HUES6 (cell line): ENCODE measurements around the gene HSPG2.

ENCODE experiments used
- H3K27ac ChIP-seq: 2 replicates; pipeline ENCODE4 v1.7.0; 2013; ENCODE audit warnings: low read depth, mild to moderate bottlenecking, low read length, inconsistent platforms
- H3K27me3 ChIP-seq: 2 replicates; pipeline ENCODE4 v1.6.1; 2013; ENCODE audit warnings: low read length; ENCODE audit not compliant: control insufficient read depth, insufficient read depth
- H3K36me3 ChIP-seq: 2 replicates; pipeline ENCODE4 v1.6.1; 2013; ENCODE audit warnings: low read length; ENCODE audit not compliant: control insufficient read depth, insufficient read depth
- H3K4me1 ChIP-seq: 2 replicates; pipeline ENCODE4 v1.6.1; 2013; ENCODE audit warnings: low read length; ENCODE audit not compliant: control insufficient read depth, insufficient read depth
- H3K4me3 ChIP-seq: 2 replicates; pipeline ENCODE4 v1.5.1; 2013; ENCODE audit warnings: low read depth, low read length
- H3K9ac ChIP-seq: one replicate; pipeline ENCODE4 v1.6.1; 2013; ENCODE audit warnings: mild to moderate bottlenecking, low read length
- H3K9me3 ChIP-seq: 2 replicates; pipeline ENCODE4 v1.6.1; 2013; ENCODE audit warnings: low read depth, low read length; ENCODE audit not compliant: control insufficient read depth, insufficient read depth

HSPG2 gene

DNA sequence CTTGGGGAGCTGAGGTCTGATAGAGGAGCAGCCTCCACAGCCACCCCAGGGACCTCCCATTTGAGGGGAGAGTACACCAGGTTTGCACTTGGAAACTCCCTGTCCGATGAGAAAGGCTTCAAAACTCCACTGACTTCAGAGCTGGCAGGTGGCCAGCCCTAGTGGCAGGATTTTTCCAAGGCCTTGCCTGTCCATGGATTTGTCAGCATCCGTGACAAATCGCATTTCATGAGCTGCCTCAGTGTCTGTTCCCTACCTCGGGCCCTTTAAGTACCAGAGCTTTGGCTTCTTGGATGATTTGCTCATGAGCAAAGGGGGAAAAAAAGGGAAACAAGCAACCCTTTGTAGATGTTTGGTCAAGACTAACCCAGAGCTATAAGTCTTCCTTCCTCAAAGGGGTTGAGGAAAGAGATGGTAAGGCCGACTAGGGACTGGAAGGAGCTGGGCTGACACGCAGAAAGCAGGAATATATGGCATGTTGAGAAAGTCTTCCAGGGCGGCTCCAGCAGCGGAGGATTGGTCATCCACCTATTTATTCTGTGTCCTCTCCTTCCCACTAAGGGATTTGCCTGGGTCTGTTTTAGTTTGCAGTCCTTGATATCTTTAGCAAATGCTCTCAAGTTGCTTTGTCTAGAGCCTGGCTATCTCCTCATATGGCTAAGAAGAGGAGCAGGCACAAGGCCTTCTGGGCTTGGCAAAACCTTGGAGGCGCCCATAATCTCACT lies 2.7 kb upstream of the HSPG2 start:
- H3K9ac ChIP-seq: no peak overlapping the region
- H3K27ac ChIP-seq: no peak overlapping the region
- no peaks in the 10 kb centered on the region for H3K36me3 ChIP-seq
- peaks cover 35% of the 10 kb centered on the region for H3K4me1 ChIP-seq
- H3K4me3 ChIP-seq: no peak overlapping the region
- H3K9me3 ChIP-seq: no peaks in the 10 kb centered on the region
- no peaks in the 10 kb centered on the region for H3K27me3 ChIP-seq

DNA sequence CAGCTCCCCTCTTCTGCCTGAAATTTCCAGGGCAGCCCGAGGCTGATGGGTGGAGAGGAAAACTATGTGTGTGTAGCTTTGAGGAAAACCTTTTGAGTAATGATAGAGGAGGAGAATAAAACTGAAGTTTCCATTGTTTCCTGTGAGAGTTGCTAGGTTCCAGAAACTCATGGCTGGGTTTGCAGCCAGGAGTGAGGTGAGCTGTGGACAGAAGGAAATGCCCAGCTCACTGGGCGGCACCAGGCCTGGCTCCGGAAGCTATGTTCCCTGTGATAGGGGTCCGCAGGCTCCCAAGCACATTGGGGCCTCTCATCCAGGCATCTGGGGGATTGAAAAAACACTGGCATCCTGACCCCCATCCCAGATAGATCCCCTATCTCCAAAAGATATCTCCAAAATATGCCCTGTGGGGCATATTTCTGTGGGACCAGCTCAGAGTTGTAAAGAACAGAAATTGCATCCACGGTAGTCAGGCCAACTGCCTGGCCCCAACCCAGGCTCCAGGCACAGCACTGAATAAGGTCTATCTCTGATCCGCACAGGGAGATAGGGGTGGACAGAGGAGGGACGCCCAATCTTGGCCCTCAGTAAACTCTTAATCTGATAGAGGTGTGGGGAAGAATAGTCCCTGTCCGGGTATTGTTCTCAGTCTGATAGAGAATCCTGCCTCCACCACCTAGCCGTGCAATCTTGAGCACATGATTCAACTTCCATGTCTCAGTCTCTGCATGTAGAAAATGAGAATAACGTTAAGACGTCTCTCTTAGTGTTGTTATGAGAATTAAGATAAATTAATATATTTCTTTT lies 1.8 kb upstream of the HSPG2 start:
- H3K4me1 ChIP-seq: peaks cover 32% of the 10 kb centered on the region
- H3K9ac ChIP-seq: no peak overlapping the region
- no peaks in the 10 kb centered on the region for H3K9me3 ChIP-seq
- no peak overlapping the region for H3K4me3 ChIP-seq
- H3K27ac ChIP-seq: no peak overlapping the region
- no peaks in the 10 kb centered on the region for H3K36me3 ChIP-seq
- no peaks in the 10 kb centered on the region for H3K27me3 ChIP-seq

GRCh38 chr1:21937372-21938121 lies 437 bp upstream of the HSPG2 start:
- Histone ChIP-seq H3K4me1 (peaks cover 37% of the 10 kb centered on the region), H3K27ac (no peak overlapping the region), H3K4me3 (peak overlapping the region; percentile 56), H3K27me3 (no peaks in the 10 kb centered on the region), H3K9ac (peak overlapping the region; percentile 70), H3K36me3 (no peaks in the 10 kb centered on the region), H3K9me3 (no peaks in the 10 kb centered on the region)

DNA sequence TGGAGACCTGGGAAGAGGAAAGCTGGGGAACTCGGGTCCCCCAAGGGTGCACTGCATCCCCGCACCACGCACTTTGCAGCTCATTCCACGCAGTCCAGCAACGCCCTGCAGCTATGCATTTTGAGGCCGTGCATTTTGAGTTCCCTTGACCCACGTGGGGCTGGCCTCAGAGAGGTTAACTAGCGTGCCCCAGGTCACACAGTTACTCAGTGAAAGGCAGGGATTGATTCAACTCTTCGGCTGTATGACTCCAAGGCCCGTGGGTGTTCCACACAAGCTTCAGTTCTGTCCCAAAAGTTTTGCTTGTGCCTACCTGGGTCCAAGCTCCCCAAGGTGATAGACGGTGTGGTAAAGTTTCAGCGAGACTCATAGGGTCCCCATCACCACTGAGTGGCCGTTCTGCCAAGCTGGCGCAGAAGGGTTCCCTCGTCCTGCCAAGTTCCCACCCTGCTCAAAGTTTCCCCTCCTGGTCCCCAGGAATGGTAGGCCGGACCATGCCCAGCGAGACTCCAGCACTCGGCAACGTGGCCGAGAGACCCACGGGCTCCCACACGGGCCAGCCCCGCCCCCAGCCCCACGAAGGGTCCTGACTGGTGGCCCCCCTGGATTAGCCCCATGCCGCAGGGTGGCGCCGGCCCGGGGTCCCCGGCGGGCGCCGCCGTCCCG lies 611 bp downstream of the HSPG2 start:
- Histone ChIP-seq H3K36me3 (no peaks in the 10 kb centered on the region), H3K9me3 (no peaks in the 10 kb centered on the region), H3K27me3 (no peaks in the 10 kb centered on the region), H3K4me1 (peaks cover 41% of the 10 kb centered on the region), H3K9ac (peak overlapping the region; percentile 47), H3K4me3 (peak overlapping the region; percentile 70), H3K27ac (no peak overlapping the region)

DNA sequence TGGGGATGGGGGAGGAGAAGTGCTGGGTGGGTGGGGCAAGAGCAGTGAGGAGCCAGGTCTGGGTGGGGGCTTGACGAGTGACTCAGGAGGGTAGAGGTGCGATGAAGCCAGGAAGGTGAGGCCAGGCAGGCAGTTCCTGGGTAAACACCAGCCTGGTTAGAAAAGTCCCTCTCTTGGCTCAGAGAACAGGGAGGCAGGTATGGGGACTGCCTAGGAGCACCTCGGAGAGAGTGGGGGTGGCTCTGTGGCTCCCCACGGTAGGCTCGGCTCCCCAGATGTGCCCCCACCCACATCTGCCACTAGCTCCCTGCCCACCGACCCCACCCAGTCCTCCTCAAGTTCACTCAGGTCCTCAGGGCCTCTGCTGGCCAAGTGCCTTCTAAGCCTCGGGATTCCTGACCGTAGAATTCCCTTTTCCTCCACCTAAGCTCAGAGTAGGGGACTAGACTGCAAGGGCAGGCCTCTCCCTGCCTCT lies 1.2 kb downstream of the HSPG2 start:
- H3K27ac ChIP-seq: no peak overlapping the region
- H3K36me3 ChIP-seq: no peaks in the 10 kb centered on the region
- H3K9ac ChIP-seq: peak overlapping the region; percentile 47
- peaks cover 47% of the 10 kb centered on the region for H3K4me1 ChIP-seq
- no peaks in the 10 kb centered on the region for H3K9me3 ChIP-seq
- no peaks in the 10 kb centered on the region for H3K27me3 ChIP-seq
- peak overlapping the region; percentile 70 for H3K4me3 ChIP-seq

DNA sequence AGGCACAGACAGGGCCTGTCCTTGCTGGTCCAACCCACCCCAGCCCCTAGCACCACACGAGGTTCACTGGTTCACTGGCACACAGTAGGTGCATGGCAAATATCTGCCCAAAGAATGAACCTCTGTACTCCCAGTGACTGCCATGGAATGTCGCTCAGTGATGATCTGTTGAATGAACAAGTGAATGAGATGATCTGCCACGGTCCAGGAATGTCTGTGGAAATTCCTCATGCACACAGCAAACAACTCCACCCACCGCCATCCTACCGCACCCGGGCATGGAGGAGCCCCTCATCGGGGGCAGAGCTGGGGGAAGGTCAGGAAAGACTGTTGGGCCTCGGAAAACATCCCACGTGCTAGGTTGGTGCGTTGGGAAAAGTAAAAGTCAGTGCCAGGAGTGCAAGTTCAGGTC lies 1.7 kb downstream of the HSPG2 start:
- peak overlapping the region; percentile 25 for H3K9ac ChIP-seq
- H3K9me3 ChIP-seq: no peaks in the 10 kb centered on the region
- H3K27ac ChIP-seq: no peak overlapping the region
- H3K4me1 ChIP-seq: peaks cover 48% of the 10 kb centered on the region
- peak overlapping the region; percentile 70; the same call in 1 of the 2 replicates for H3K4me3 ChIP-seq
- no peaks in the 10 kb centered on the region for H3K27me3 ChIP-seq
- no peaks in the 10 kb centered on the region for H3K36me3 ChIP-seq

GRCh38 chr1:21933397-21934248 lies 3.5 kb downstream of the HSPG2 start:
- 0 out of 2 replicates have a peak overlapping the region, but pooled peaks have one; percentile 29 for H3K27ac ChIP-seq
- no peaks in the 10 kb centered on the region for H3K36me3 ChIP-seq
- no peaks in the 10 kb centered on the region for H3K9me3 ChIP-seq
- peak overlapping the region; percentile 36 for H3K9ac ChIP-seq
- H3K4me3 ChIP-seq: no peak overlapping the region
- peaks cover 48% of the 10 kb centered on the region for H3K4me1 ChIP-seq
- H3K27me3 ChIP-seq: no peaks in the 10 kb centered on the region

GRCh38 chr1:21932127-21932526 lies 5.0 kb downstream of the HSPG2 start:
- Histone ChIP-seq H3K4me1 (peaks cover 48% of the 10 kb centered on the region), H3K27me3 (no peaks in the 10 kb centered on the region), H3K36me3 (no peaks in the 10 kb centered on the region), H3K9me3 (no peaks in the 10 kb centered on the region), H3K27ac (peak overlapping the region; percentile 69; the same call in 1 of the 2 replicates), H3K9ac (no peak overlapping the region), H3K4me3 (no peak overlapping the region)

DNA sequence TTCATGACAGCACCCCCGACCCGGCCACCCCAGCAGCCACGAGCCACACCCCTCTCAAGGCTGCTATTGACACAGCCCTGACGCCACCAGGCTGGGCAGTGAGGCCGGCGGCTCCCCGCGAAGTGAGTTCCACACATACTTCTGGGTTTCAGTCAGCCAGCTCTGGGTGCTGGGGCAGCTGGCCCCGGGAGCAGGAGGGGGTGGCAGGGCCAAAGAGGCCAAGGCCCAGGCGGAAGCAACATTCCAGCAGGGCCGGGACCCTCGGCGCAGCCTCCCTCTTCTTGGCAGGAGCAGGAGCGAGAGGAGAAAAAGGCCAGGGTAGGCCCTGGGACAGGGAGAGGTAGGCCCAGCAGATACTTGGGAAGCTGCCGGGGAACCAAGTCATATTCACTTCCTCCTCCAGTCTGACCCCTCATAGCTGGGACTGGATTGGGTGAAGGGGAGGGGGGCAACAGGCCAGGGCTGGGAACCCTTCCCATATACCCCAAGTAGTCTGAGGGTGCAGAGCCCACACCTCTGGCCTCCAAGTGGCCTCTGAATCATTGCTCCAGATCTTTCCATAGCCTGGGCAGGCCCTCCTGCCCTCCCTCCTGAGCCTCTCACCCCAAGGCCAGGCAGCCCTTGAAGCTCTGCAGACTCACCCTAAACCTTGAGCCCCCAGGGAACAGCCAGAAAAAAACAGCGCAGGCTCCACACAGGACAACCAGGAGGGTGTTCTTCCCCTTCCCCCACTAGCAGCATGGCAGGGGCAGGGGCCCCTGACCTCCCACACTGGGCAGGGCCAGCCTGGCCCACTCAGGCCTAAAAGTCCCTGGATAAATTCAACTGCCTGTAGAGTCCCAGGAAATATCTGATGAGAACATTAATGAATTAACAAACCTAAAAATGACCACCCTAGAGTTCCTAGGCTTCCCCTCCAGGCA lies 5.7 kb downstream of the HSPG2 start:
- H3K9ac ChIP-seq: no peak overlapping the region
- H3K27ac ChIP-seq: peak overlapping the region; percentile 69
- H3K4me3 ChIP-seq: no peak overlapping the region
- no peaks in the 10 kb centered on the region for H3K27me3 ChIP-seq
- no peaks in the 10 kb centered on the region for H3K9me3 ChIP-seq
- peaks cover 45% of the 10 kb centered on the region for H3K4me1 ChIP-seq
- no peaks in the 10 kb centered on the region for H3K36me3 ChIP-seq
